Fibroblast of the aortic adventitia (primary cell): ENCODE measurements around the gene CNTN2. TPM values are rescaled to one million over a fixed set of nuclear protein-coding genes. Genes with fewer than 3 reads are reported as not detected.

Source experiments
- DNase-seq: peaks from one replicate; pipeline ENCODE4 v3.0.0-alpha.2; 2010; ENCODE audit warnings: low read depth
- H3K4me3 ChIP-seq: 2 replicates; pipeline ENCODE4 v1.5.1; 2011; ENCODE audit warnings: low read depth, mild to moderate bottlenecking, control low read depth, low read length, moderate library complexity
- total RNA-seq: library from RNA; depleted of rRNA; stranded (reverse); fragments of >200 nt; gene quantifications from 2 replicates; pipeline ENCODE4 v1.2.3, GENCODE V29; 2012; ENCODE audit warnings: low replicate concordance
- TF ChIP-seq, protein P1 (sequence below): IDR thresholded peaks from 2 replicates; pipeline ENCODE4 v1.5.1; 2011; ENCODE audit warnings: mild to moderate bottlenecking, low read length, control low read depth, inconsistent platforms; ENCODE audit not compliant: insufficient read depth

CNTN2 gene
- total RNA-seq, 1 donor = not detected

DNA sequence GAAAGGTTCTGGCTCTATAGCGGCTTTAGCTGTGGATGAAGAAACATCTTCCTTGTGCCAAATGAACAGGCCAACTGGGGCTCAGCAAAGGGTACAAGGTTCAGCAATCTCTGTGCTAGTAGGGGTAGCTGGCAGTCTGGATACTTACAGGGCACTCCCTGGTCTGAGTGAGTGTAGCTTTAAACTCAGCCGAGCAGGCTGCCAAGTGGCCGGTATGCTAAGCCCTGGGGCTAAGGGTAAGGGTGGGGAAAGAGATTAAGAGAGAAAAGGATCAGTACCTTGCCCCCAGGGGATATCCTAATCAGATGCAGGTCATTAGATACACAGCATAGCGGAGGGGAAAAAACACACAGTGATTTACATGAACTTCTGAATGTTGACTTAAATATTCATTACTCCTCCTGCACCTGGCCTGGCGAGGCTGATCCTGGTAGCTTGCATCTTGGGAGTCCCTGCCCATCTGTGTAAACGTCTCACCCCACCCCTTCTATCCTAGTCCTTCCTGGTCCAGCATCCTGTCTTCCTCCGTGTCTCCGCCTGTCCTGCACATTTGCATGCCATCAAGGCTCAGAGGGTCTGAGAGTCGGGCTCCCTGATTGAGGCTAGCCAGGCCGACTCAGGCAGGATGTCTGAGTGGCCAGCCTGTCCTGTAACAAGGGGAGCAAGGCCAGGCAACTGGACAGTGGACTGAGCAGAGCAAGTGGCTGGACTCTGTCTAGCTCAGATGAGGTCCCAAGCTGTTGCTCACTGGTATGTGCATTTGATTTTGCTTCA lies 39.5 kb upstream of the CNTN2 start:
- TF ChIP-seq, protein P1, sequence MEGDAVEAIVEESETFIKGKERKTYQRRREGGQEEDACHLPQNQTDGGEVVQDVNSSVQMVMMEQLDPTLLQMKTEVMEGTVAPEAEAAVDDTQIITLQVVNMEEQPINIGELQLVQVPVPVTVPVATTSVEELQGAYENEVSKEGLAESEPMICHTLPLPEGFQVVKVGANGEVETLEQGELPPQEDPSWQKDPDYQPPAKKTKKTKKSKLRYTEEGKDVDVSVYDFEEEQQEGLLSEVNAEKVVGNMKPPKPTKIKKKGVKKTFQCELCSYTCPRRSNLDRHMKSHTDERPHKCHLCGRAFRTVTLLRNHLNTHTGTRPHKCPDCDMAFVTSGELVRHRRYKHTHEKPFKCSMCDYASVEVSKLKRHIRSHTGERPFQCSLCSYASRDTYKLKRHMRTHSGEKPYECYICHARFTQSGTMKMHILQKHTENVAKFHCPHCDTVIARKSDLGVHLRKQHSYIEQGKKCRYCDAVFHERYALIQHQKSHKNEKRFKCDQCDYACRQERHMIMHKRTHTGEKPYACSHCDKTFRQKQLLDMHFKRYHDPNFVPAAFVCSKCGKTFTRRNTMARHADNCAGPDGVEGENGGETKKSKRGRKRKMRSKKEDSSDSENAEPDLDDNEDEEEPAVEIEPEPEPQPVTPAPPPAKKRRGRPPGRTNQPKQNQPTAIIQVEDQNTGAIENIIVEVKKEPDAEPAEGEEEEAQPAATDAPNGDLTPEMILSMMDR = no peak
- DNase-seq = no peak
- H3K4me3 ChIP-seq = no peak overlapping the region

GRCh38 chr1:205004351-205004750 lies 38.7 kb upstream of the CNTN2 start:
- no peak for DNase-seq
- TF ChIP-seq, protein P1 = no peak
- no peak overlapping the region for H3K4me3 ChIP-seq

GRCh38 chr1:205008896-205009295 lies 34.1 kb upstream of the CNTN2 start:
- no peak overlapping the region for H3K4me3 ChIP-seq
- TF ChIP-seq, protein P1 = no peak

GRCh38 chr1:205009670-205010069 lies 33.3 kb upstream of the CNTN2 start:
- TF ChIP-seq, protein P1 = no peak
- no peak overlapping the region for H3K4me3 ChIP-seq
- DNase-seq = no peak

More at GRCh38 chr1:205008896-205009295, 34.1 kb upstream of the CNTN2 start:
- no peak for DNase-seq

DNA sequence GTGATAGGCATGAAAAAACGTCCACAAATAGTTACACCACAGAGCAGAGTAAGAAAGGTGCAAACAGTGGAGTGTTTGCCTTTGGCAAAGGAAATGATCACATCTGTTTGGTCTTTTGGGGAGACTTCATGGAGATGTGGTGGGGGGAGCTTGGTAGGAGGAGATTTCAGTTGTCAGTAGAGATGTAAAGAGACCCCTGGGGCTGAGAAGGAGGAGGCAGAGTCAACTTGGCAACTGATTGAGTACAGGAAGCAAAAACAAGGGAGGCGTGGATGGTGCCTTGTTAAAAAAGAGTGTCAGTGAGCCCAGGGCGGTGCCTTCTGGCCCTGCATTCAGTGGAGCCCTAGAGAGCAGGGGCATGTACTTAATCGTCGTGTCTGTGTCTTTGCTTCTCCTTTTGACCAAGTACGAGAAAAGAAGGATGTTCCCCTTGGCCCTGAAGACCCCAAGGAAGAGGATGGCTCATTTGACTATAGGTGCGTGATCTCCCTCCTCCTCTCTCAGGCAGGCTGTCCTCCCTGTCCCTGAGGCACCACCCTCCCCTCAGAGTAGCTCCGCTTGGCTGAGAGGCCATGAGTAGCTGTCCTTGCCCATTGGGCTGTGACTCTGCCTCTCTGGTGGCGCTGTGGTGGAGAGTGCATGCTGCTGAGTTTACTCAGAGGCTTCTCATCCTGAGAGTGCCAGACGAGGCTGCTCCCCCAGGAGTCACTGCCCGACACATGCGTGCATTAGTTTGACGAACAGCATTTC lies 30.4 kb upstream of the CNTN2 start:
- H3K4me3 ChIP-seq = no peak overlapping the region
- TF ChIP-seq, protein P1 = no peak
- no peak for DNase-seq

DNA sequence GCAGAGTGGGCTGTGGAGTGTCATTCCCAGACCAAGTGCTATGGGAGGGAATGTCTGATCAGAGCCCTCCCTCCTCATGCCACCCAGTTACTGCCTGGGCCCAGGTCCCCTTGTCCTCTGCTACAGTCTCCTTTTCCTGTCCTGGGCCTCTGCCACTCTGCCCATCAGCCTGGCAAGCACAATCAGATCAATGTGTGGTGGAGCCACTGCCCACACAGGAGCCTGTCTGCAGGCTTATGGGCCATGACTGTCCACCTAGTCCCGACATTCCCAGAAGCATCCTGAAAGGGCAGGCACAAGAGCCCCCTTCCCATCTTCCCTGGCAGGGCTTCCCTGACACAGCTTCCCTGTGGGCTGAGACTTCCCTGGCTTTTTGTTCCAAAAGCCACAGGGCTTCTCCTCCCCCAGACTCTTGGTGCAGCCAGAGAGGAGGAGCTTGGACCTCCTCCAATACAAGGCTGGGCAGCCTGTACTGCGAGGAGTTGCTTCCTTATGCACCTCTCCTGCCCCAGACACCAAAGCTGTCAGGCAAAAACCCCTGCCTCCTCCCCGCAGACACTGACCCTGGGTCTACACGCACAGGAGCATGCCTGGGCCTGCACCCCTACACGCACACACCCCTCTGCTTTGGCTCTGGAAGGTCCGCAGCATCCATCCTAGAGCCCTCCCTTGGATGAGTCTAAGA lies 29.2 kb upstream of the CNTN2 start:
- no peak overlapping the region for H3K4me3 ChIP-seq
- DNase-seq = peak; percentile 57
- TF ChIP-seq, protein P1 = no peak
